HG03442 (cell line): ENCODE measurements around the gene C3orf62.
"Not testable (repeated sequence)": the region's sequence is repeated elsewhere in the genome, so short reads cannot be mapped to it uniquely, and the experiment has no call there.

Source experiments
- ATAC-seq: cut with Tn5 transposase; IDR thresholded peaks from one replicate; pipeline ENCODE4 v1.9.1; 2021; ENCODE audit warnings: mild to moderate bottlenecking, moderate library complexity; ENCODE audit not compliant: unreplicated experiment

Gene C3orf62

DNA sequence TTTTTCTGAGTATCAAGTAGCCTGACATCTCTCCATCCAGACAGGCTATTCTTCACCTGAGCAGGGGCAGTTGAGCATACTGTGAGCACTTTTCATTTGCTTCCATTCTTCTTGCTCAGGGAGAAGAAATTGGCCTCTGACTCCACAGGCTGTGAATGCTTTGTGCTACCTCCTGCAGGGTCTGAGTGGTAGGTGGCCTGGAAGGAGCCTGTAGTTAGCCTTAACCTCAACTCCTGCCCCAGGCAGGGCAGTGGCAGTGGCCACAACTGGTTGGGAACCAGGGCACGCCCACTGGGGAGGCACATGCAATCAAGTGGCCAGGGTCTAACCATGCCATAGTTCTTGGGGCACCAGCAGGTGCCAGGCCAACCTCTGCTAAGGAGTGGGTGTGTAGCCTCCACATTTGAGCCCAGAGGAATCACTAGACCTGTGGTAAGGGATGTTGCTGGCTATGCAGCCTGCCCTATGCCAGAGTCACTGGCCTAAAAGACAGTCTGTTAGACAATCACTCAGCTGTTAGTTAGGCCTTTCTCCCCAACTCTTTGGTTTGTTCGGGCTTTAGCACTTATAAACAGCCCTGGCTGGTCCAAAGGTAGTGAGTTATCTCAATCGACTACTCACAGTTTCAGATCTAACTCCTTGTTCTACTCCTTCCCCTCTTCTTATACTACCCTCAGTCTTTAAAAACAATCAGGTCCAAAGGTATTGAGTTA is 7.4 kb downstream of the C3orf62 start:
- ATAC-seq = no peak

DNA sequence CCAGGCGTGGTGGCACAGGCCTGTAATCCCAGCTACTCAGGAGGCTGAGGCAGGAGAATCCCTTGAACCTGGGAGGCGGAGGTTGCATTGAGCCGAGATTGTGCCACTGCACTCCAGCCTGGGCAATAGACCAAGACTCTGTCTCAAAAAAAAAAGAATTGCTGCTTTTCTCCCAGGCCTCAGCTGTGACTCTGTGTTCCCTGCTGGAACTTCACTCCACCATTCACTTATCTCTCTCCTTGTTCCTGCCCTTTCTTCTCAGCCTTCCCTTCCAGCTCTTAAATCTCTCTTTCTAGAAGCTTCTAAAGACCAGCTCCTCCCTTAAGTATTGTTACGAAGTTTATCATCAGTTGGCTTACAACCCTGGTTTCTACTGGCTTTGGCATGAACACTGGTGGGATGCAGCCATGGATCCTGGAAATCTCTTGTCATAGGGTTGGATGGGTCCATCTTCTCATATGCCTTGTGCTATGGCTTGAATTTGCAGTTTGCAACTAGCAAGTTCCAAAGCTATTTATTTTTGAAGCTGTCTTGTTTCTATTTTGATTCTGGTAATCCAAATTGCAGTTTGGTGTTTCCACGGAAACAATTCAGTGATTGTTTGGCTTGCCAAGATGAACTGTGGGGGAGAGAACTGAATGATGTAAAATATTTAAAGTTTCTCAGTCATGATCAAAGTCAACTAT is 10.5 kb downstream of the C3orf62 start:
- ATAC-seq = no peak

GRCh38 chr3:49265661-49266386 is 11.2 kb downstream of the C3orf62 start:
- ATAC-seq = no peak

DNA sequence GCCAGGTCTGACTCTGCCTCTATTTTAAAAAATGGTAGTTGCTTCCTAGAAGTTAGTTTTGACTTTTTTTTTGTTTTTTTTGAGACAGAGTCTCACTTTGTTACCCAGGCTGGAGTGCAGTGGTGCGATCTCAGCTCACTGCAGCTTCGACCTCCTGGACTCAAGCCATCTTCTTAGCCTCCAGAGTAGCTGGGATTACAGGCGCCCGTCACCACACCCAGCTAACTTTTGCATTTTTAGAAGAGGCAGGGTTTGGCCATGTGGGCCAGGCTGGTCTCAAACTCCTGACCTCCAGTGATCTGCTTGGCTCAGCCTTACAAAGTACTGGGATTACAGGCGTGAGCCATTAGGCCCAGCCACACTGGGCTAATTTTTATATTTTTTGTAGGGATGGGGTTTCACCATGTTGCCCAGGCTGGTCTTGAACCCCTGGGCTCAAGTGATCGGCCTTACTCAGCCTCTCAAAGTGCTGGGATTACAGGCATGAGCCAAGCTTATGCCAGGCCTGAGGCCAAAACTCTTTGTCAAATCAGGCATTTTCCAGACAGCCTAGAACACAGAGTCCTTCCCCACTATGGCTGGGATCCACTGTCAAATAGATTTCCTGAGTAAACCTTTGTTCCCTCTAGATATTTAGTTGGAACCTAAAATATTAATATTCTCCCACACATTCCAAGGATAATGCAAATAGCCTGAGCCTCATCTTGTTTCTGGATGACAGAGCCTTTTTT is 13.7 kb downstream of the C3orf62 start:
- no peak for ATAC-seq

GRCh38 chr3:49260806-49261324 is 16.2 kb downstream of the C3orf62 start:
- ATAC-seq = no peak

GRCh38 chr3:49257187-49257586 is 19.8 kb downstream of the C3orf62 start:
- no peak for ATAC-seq

- no peak for ATAC-seq
Measured at GRCh38 chr3:49255718-49256511, 21.1 kb downstream of the C3orf62 start.

DNA sequence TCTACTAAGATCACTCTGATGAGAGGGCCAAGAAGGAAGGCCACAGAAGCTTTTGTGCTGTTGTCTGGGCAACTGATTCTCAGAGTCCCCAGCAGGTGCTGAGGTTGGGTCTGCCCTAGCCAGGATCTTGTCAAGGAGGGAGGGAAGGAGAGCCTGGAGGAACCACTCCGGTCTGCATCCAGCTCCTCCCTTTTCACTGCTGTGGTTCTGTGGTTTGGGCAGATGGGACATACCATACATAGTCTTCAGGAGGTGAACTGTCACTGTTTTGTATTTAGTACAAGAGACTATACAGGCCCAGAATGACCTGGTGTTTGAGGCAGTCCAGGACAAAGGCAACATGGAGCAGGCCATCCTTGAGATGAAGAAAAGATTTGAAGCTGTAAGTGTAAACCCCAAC is 21.9 kb downstream of the C3orf62 start:
- ATAC-seq = no peak

GRCh38 chr3:49253512-49253911 is 23.5 kb downstream of the C3orf62 start:
- no peak for ATAC-seq

GRCh38 chr3:49248840-49249227 is 28.2 kb downstream of the C3orf62 start:
- no peak for ATAC-seq

DNA sequence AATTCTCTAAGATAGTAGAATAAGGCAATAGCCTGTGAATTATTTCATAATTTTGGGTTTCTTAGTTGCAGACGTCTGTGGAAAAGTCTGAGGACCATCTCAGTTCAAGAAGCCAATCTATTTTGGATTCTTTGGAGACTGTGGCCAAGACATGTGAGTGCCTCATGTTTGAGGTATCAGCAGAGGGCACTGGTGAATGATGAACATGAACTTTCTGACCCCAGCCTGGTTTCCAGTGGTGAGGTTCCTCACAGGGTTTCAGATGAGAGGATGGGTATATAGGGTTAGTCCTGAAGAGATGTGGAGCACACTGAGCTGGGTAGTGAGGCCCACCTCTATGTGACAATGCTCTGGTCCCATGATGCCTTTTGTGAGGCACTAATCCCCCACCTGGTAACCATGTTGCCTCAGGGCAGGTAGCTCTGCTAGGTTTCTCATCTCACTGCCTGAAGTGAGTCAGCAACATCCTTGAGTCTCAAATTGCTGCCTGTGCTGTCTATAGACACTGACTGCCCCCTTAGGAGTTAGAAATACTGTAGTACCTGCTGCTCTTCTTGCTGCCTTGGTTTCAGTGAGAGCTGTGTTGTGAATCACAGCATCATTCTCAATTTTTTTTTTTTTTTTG is 32.3 kb downstream of the C3orf62 start:
- no peak for ATAC-seq

GRCh38 chr3:49240091-49240490 is 36.9 kb downstream of the C3orf62 start:
- ATAC-seq = not testable (repeated sequence)

DNA sequence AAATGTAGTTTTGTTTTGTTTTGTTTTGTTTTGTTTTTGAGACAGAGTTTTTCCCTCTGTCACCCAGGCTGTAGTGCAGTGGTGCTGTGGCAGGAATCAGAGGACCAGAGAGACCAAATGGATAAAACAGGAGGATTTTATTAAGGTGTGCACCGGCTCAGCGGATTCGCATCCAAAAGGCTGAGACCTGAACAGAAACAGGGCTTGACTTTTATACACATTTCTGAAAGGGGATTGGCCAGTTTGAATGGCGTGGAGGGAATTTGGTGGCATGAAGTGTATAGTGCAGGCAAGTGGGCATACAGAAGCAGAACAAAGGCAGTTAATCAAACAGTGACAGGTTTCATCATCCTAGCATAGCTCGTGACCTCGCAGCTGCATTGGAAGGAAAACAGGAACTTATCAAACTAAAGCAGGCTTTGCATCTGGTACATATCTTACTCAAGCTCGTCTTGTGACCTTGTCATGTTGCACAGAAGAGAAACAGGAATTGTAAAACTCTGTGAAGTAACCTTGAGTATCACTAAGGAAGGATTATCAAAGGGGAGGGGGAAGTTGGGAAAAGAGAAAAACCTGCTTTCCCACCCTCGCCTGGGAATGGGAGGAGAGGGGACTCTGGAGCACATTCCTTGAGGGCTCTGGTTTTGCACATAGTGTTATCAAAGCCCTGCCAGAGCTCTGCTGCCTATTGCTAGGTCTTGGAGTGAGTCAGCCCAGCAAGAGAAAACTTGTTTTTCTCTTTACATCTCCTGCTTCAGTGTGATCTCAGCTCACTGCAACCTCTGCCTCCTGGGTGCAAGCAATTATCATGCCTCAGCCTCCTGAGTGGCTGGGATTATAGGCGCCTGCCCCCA is 38.5 kb downstream of the C3orf62 start:
- ATAC-seq = no peak

GRCh38 chr3:49237344-49237743 is 39.7 kb downstream of the C3orf62 start:
- ATAC-seq = no peak

GRCh38 chr3:49236226-49236625 is 40.8 kb downstream of the C3orf62 start:
- ATAC-seq = no peak

DNA sequence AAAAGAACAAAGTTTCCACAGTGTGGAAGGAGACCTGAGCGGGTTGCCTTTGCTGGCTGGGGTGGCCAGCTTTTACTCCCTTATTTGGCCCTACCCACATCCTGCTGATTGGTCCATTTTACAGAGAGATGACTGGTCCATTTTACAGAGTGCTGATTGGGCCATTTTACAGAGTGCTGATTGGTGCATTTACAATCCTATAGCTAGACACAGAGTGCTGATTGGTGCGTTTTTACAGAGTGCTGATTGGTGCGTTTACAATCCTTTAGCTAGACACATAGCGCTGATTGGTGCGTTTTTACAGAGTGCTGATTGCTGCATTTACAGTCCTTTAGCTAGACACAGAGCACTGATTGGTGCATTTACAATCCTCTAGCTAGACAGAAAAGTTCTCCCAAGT is 48.2 kb downstream of the C3orf62 start:
- ATAC-seq = not testable (repeated sequence)

- no peak for ATAC-seq
Measured at GRCh38 chr3:49222002-49222401, 55.0 kb downstream of the C3orf62 start.

DNA sequence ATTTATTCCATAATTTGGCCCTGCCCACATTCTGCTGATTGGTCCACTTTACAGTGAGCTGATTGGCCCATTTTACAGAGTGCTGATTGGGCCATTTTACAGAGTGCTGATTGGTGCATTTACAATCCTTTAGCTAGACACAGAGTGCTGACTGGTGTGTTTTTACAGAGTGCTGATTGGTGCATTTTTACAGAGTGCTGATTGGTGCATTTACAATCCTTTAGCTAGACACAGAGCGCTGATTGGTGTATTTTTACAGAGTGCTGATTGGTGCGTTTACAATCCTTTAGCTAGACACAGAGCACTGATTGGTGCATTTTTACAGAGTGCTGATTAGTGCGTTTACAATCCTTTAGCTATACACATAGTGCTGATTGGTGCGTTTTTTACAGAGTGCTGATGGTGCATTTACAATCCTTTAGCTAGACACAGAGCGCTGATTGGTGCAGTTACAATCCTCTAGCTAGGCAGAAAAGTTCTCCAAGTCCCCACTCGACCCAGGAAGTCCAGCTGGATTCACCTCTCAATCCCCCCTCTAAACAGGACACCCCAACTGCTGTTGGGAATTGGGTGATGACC is 56.0 kb downstream of the C3orf62 start:
- ATAC-seq = not testable (repeated sequence)
